Tracheal epithelial cell (primary cell): ENCODE measurements around the gene TFAP2C. TPM values are rescaled to one million over a fixed set of nuclear protein-coding genes. Genes with fewer than 3 reads are reported as not detected.

Source experiments
- total RNA-seq: library from RNA; depleted of rRNA; stranded (reverse); fragments of >200 nt; gene quantifications from 2 replicates; pipeline ENCODE4 v1.2.1, GENCODE V29; 2014

Gene TFAP2C
- 1.7 and 1.9 TPM in 2 replicates for total RNA-seq

DNA sequence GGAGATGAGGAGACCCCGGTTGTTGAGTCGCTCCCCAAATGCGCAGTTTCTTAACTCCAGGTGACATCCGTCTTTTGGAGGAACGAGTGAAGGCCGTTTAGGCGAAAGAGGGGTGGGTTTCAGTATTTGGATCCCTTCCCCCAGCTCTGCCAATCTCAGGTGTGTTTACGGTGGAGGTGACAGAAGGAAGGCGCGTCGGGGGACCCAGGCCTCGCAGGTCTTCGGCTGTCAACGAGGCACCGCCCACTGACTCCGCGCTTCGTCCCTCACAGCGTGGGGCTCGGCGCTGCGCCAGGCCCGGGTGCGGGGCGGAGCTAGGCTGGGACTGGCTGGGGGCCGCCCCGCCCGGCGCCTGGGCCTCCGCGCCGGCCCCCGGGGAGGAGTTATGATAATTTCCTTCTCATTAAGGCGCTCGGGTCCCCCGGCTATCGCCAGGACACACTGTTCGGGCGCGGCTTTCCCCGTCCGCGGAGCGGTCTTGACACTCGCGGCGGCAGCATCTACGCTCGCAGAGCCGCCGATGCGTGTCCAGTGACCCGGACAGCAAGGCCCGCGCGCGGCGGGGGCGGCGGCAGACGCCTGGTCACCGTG lies at the start of gene TFAP2C:
Gene TFAP2C (plus strand): TSS at position 434 of the 591 bp plus-strand sequence. CDS start 239 bp downstream, outside the sequence.

Other genes starting within 250 kb of the TFAP2C start
- 6.4 and 9.6 TPM in 2 replicates for gene AURKA, start 237.1 kb upstream of the TFAP2C start, total RNA-seq
- gene CSTF1, start 236.7 kb upstream of the TFAP2C start, total RNA-seq = 19.6 and 20.7 TPM in 2 replicates
- 0.21 and 0.24 TPM in 2 replicates for gene CASS4, start 217.0 kb upstream of the TFAP2C start, total RNA-seq
- 59.9 and 63.4 TPM in 2 replicates for gene RTF2, start 160.7 kb upstream of the TFAP2C start, total RNA-seq
- not detected in 2 replicates for gene FAM209A, start 104.6 kb upstream of the TFAP2C start, total RNA-seq
- gene FAM209B, start 96.1 kb upstream of the TFAP2C start, total RNA-seq = not detected in 2 replicates